Measurements from ENCODE around the gene PCSK6. TPM values are rescaled to one million over a fixed set of nuclear protein-coding genes. Genes with fewer than 3 reads are reported as not detected.

The PCSK6 gene
- total RNA-seq, 1 experiment from 2014 or later = 26.3 TPM

DNA sequence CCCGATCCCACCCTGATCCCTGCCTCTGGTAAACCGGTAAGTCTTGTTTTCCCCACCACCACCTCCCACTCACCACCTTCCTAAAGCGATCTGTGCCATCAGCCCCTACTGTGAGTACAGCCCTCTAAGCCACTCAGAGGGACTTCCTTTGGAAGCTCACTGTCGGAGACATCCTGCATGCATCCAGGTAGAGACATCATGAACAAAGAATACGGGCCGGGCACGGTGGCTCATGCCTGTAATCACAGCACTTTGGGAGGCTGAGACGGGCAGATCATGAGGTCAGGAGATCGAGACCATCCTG, 13.7 kb upstream of the PCSK6 start:
- Histone ChIP-seq H3K4me3 (no peak overlapping the region), H3K9me3 (ENCODE audit: insufficient read depth, low read depth) (no peaks in the 10 kb centered on the region), H3K27me3 (ENCODE audit: insufficient read depth, low read depth) (no peaks in the 10 kb centered on the region), H3K27ac (no peak overlapping the region), H3K4me2 (no peak overlapping the region), H2AFZ (no peak overlapping the region), H3K9me2 (ENCODE audit: insufficient read depth) (no peaks in the 10 kb centered on the region), H3F3A (ENCODE audit: insufficient read depth, low read depth) (peaks cover 10% of the 10 kb centered on the region; the same call in 1 of the 2 replicates), H4K20me1 (ENCODE audit: insufficient read depth) (no peaks in the 10 kb centered on the region), H3K36me3 (ENCODE audit: low read depth) (no peaks in the 10 kb centered on the region), H3K4me1 (replicated peaks; ENCODE audit: insufficient read depth) (peaks cover 19% of the 10 kb centered on the region), H3K79me2 (ENCODE audit: low read depth) (no peaks in the 10 kb centered on the region)
- no peak for TF ChIP-seq EZH2 (IDR thresholded peaks at IDR 0.05; ENCODE audit: low read depth)
- TF ChIP-seq, protein P1, sequence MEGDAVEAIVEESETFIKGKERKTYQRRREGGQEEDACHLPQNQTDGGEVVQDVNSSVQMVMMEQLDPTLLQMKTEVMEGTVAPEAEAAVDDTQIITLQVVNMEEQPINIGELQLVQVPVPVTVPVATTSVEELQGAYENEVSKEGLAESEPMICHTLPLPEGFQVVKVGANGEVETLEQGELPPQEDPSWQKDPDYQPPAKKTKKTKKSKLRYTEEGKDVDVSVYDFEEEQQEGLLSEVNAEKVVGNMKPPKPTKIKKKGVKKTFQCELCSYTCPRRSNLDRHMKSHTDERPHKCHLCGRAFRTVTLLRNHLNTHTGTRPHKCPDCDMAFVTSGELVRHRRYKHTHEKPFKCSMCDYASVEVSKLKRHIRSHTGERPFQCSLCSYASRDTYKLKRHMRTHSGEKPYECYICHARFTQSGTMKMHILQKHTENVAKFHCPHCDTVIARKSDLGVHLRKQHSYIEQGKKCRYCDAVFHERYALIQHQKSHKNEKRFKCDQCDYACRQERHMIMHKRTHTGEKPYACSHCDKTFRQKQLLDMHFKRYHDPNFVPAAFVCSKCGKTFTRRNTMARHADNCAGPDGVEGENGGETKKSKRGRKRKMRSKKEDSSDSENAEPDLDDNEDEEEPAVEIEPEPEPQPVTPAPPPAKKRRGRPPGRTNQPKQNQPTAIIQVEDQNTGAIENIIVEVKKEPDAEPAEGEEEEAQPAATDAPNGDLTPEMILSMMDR (conservative IDR thresholded peaks at IDR 0.05) = no peak
- POLR2A ChIA-PET (ENCODE audit: unreplicated experiment) = no interaction called here
- DNase-seq = no peak
- no TSS peak for BruUV-seq (replicated peaks)
- CTCF ChIA-PET = no interaction called here
- intact Hi-C loops (cut with micrococcal nuclease; ENCODE audit: unreplicated experiment) = no loop called here

DNA sequence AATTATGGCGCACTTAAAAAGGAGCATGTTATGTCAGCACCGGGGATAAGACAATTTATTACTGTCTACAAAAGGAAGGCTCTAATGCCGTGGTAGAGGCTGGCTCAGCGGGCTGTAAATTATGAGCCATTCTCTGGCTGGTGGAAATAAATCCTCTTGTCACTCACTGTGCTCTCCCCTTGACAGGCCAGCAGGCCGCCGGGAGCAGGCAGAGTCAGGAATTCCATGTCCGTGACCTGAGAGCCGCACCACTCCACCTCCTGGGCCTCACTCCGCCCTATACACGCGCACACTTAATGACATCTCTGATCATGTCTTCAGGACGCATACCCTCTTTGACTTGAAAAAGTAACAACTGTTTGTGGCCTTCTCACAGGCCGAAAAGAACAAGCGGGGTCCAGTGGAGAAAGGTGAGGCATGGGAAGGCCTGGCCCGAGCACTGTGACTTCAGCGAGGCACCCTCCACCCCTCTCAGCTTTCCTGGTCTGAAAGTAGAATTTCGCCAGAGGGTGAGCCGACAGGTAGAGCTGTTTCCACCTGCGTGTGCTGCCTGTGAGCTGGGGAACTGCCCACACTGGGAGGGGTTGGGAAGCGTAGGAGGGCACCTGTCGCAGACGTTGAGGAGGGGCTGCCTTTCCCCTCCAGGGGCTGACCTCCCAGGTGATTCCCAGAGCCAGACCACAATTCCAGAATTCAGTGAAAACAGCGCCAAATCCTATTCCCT, 13.2 kb upstream of the PCSK6 start:
- Histone ChIP-seq H2AFZ (no peak overlapping the region), H3K9me3 (ENCODE audit: insufficient read depth, low read depth) (no peaks in the 10 kb centered on the region), H3K27ac (no peak overlapping the region), H3K27me3 (ENCODE audit: insufficient read depth, low read depth) (no peaks in the 10 kb centered on the region), H4K20me1 (ENCODE audit: insufficient read depth) (no peaks in the 10 kb centered on the region), H3K4me2 (no peak overlapping the region), H3K36me3 (ENCODE audit: low read depth) (no peaks in the 10 kb centered on the region), H3K79me2 (ENCODE audit: low read depth) (no peaks in the 10 kb centered on the region), H3F3A (ENCODE audit: insufficient read depth, low read depth) (peaks cover 10% of the 10 kb centered on the region; the same call in 1 of the 2 replicates), H3K4me3 (no peak overlapping the region), H3K9me2 (ENCODE audit: insufficient read depth) (no peaks in the 10 kb centered on the region), H3K4me1 (replicated peaks; ENCODE audit: insufficient read depth) (peaks cover 24% of the 10 kb centered on the region)
- no TSS peak for BruUV-seq (replicated peaks)
- CTCF ChIA-PET = interaction anchor here (0.7 kb wide), 1 partner anchor 30 kb away, joined by 3 read pairs; no protein-coding TSS in a partner anchor
- DNase-seq = no peak
- POLR2A ChIA-PET (ENCODE audit: unreplicated experiment) = no interaction called here
- intact Hi-C loops (cut with micrococcal nuclease; ENCODE audit: unreplicated experiment) = no loop called here
- TF ChIP-seq, protein P1 (conservative IDR thresholded peaks at IDR 0.05) = no peak
- no peak for TF ChIP-seq EZH2 (IDR thresholded peaks at IDR 0.05; ENCODE audit: low read depth)

DNA sequence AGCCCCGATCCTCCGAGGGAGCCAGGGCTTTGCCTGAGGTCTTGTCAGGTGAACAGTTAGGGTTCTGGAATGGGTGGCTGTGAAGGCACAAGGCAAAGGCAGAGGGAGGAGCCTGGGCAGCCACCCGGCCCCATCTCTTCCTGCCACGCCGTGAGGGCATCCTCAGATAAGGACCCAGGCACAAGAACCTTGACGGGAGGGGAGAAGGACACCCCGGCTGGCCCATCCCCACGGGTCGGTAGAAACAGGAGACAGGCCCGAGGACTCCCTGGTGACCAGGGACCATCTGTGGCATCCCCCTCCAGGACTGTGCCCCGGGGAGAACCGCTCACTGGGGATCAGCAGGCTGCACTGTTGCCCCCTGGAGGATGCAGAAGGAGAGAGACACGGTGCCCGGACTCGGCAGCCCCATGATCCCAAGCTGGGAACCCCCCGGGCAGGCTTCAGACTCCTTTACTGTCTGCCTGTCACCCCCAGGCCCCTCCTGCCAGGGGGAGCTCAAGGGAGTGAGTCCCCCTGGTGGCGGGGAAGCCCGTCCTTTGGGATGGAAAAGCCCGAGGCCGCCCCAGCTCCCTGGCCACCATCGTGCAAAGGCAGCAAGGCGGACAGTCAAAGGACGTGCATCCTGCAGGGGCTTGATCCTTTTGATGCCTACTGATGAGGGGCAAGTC, 12.3 kb upstream of the PCSK6 start:
- Histone ChIP-seq H3K4me3 (no peak overlapping the region), H4K20me1 (ENCODE audit: insufficient read depth) (no peaks in the 10 kb centered on the region), H3K4me2 (no peak overlapping the region), H3K79me2 (ENCODE audit: low read depth) (no peaks in the 10 kb centered on the region), H3K36me3 (ENCODE audit: low read depth) (no peaks in the 10 kb centered on the region), H3K27me3 (ENCODE audit: insufficient read depth, low read depth) (no peaks in the 10 kb centered on the region), H3K27ac (no peak overlapping the region), H3F3A (ENCODE audit: insufficient read depth, low read depth) (peaks cover 10% of the 10 kb centered on the region; the same call in 1 of the 2 replicates), H3K9me3 (ENCODE audit: insufficient read depth, low read depth) (no peaks in the 10 kb centered on the region), H3K9me2 (ENCODE audit: insufficient read depth) (no peaks in the 10 kb centered on the region), H2AFZ (no peak overlapping the region), H3K4me1 (replicated peaks; ENCODE audit: insufficient read depth) (peaks cover 25% of the 10 kb centered on the region)
- BruUV-seq (replicated peaks) = no TSS peak
- CTCF ChIA-PET = interaction anchor here (0.6 kb wide), 1 partner anchor 418 kb away, joined by 4 read pairs; no protein-coding TSS in a partner anchor
- intact Hi-C loops (cut with micrococcal nuclease; ENCODE audit: unreplicated experiment) = no loop called here
- no peak for TF ChIP-seq EZH2 (IDR thresholded peaks at IDR 0.05; ENCODE audit: low read depth)
- TF ChIP-seq, protein P1 (conservative IDR thresholded peaks at IDR 0.05) = peak; percentile 39; the same call in 1 of the 2 replicates
- DNase-seq = no peak
- POLR2A ChIA-PET (ENCODE audit: unreplicated experiment) = no interaction called here
